Ovary (tissue), 9 donors: ENCODE measurements around the gene EIF5. TPM values are rescaled to one million over a fixed set of nuclear protein-coding genes. Genes with fewer than 3 reads are reported as not detected.

Source experiments
- DNase-seq, 5 donors: peaks; one replicate each; pipeline ENCODE4 v3.0.0-alpha.2; 2019 to 2020
- H3K27ac ChIP-seq, 2 donors: fragments of 200-600 bp; one replicate each; pipeline versions ENCODE4 v1.5.1 to v1.8.0; 2019 to 2022
- H3K27me3 ChIP-seq: fragments of 200-600 bp; one replicate; pipeline ENCODE4 v1.8.0; 2022
- H3K36me3 ChIP-seq: fragments of 200-600 bp; sonication (generic); one replicate; pipeline ENCODE4 v1.5.1; 2019
- H3K4me1 ChIP-seq: one replicate; pipeline ENCODE4 v1.8.1; 2013; ENCODE audit warnings: mild to moderate bottlenecking, moderate library complexity; ENCODE audit not compliant: insufficient read depth
- H3K4me3 ChIP-seq: fragments of 200-600 bp; sonication (generic); one replicate; pipeline ENCODE4 v1.5.1; 2017
- H3K9me3 ChIP-seq, 2 donors: fragments of 200-600 bp in 1 of 2; sonication (generic) in 1 of 2; one replicate each; pipeline versions ENCODE4 v1.5.1 to v1.8.1; 2013 to 2019; ENCODE audit warnings: mild to moderate bottlenecking in 1 of 2, moderate library complexity in 1 of 2
- CTCF ChIP-seq, 3 donors: fragments of 450-650 bp in 2 of 3; fragments of 200-600 bp in 1 of 3; IDR thresholded peaks; one replicate each; pipeline versions ENCODE4 v1.5.1 to v1.8.0; 2016 to 2022; ENCODE audit warnings: antibody characterized with exemption in 3 of 3, mild to moderate bottlenecking in 1 of 3
- EP300 ChIP-seq: sonication (generic); formaldehyde crosslinking; IDR thresholded peaks from one replicate; pipeline ENCODE4 v1.6.1; 2017; ENCODE audit warnings: antibody characterized with exemption
- POLR2A ChIP-seq: fragments of 450-650 bp; IDR thresholded peaks from one replicate; pipeline ENCODE4 v1.6.1; 2017; ENCODE audit warnings: antibody characterized with exemption, mild to moderate bottlenecking, moderate library complexity
- WGBS, 3 donors: extraction: QIAGEN DNeasy Blood & Tissue Kit in 1 of 3; methylation state at CpG; one replicate each; pipeline versions ENCODE4 v1.1.5 to v1.1.7; 2013 to 2017; 5-methylcytosine and 5-hydroxymethylcytosine counted together
- intact Hi-C, 4 donors: fragments of 100-400 bp; cut with DNase I; formaldehyde crosslinking; loops; one replicate each; pipeline versions ENCODE4 v1.11.0 to v1.15.1; 2022 to 2023
- polyA plus RNA-seq, 2 donors: library from polyadenylated mRNA; stranded (reverse); fragments of 200-250 nt in 1 of 2; fragments of 350-450 nt in 1 of 2; fragmentation: Illumina TruSeq in 1 of 2; extraction: RNeasy Lipid Tissue Mini Kit (QIAGEN cat#74804) in 1 of 2; gene quantifications; one replicate each; pipeline ENCODE4 v1.2.3, GENCODE V29; 2013 to 2014
- total RNA-seq, 7 donors: library from RNA; depleted of rRNA in 2 of 7; stranded (reverse); fragments of >200 nt in 2 of 7; fragmentation: NEBNext Ultra II Directional in 3 of 7; extraction: Animal tissue kit (Norgen Biotek cat#: 25700) in 3 of 7; gene quantifications; one replicate each; pipeline versions ENCODE4 v1.1.0 to v1.2.4, GENCODE V29; 2016 to 2023
- donor health status: DM: no; HTN: no; CAD: no; lungs with moderate emphysema.
- donor health status: DM: no; HTN: no; CAD: no.
- donor health status: Bipolar disorder and iron deficiency.
- donor health status: DM: yes; HTN: yes; CAD: no.
- donor health status: DM: no; HTN: no; CAD: no.
- donor health status: DM: yes; HTN: yes; CAD: no.

The EIF5 gene
- total and polyA plus RNA-seq, 9 donors = 73.0 to 169 (median 127) TPM

DNA sequence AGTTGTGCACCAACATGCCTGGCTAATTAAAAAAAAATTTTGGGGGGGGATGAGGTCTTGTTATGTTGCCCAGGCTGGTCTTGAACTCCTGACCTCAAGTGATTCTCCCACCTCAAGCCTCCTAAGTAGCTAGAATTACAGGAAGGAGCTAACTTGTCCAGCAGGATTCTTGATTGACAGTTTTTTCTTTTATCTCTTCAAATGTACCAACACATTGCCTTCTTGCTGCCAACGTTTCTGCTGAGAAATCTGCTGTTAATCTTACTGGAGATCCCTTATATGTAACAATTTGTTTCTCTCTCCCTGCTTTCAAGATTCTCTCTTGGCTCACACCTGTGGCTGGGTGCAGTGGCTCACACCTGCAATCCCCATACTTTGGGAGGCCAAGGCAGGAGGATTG lies 28.7 kb downstream of the EIF5 start:
- H3K36me3 ChIP-seq = no peaks in the 10 kb centered on the region
- H3K9me3 ChIP-seq = peaks cover 0 to 3% of the 10 kb centered on the region in 2 donors
- no peaks in the 10 kb centered on the region for H3K27me3 ChIP-seq
- H3K27ac ChIP-seq = no peak overlapping the region
- intact Hi-C loops = no loop called here
- H3K4me3 ChIP-seq = no peak overlapping the region
- H3K4me1 ChIP-seq = no peaks in the 10 kb centered on the region
- no peak for DNase-seq
- TF ChIP-seq CTCF (IDR thresholded peaks at IDR 0.05) (no peak), POLR2A (no peak), EP300 (no peak)
- WGBS, 3 donors = 65 to 70% (median 67%) methylated on average over 1 of the region's 1 CpG

- WGBS, 3 donors = 75 to 83% (median 79%) methylated on average over 6 of the region's 6 CpGs
- no peaks in the 10 kb centered on the region for H3K4me1 ChIP-seq
- H3K27me3 ChIP-seq = no peaks in the 10 kb centered on the region
- H3K4me3 ChIP-seq = no peak overlapping the region
- H3K36me3 ChIP-seq = no peaks in the 10 kb centered on the region
- DNase-seq = no peak
- no peak overlapping the region for H3K27ac ChIP-seq
- intact Hi-C loops = no loop called here
- no peak for TF ChIP-seq EP300
- no peak for TF ChIP-seq CTCF (IDR thresholded peaks at IDR 0.05)
- no peak for TF ChIP-seq POLR2A
- peaks cover 0 to 3% of the 10 kb centered on the region in 2 donors for H3K9me3 ChIP-seq
Measured at GRCh38 chr14:103366741-103367140, 32.7 kb downstream of the EIF5 start.

GRCh38 chr14:103367995-103368394 lies 34.0 kb downstream of the EIF5 start:
- no peak for DNase-seq
- Histone ChIP-seq H3K27ac (no peak overlapping the region), H3K36me3 (no peaks in the 10 kb centered on the region), H3K4me3 (no peak overlapping the region), H3K9me3 (no peaks in the 10 kb centered on the region), H3K4me1 (no peaks in the 10 kb centered on the region), H3K27me3 (no peaks in the 10 kb centered on the region)
- no peak for TF ChIP-seq EP300
- no peak for TF ChIP-seq POLR2A
- 81 to 91% (median 84%) methylated on average over 4 of the region's 4 CpGs for WGBS, 3 donors
- intact Hi-C loops = no loop called here

DNA sequence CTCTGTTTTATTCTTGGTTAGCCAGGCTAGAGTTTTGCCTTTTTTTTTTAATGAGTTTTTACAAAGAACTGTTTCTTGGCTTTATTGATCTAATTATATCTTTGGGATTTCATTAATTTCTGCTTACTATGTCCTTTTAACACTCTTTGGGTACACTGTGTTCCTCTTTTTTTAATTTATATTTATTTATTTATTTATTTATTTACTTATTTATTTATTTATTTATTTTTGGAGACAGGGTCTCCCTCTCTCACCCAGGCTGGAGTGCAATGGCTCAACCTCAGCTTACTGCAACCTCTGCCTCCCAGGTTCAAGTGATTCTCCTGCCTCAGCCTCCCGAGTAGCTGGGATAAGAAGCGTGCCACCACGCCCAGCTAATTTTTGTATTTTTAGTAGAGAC lies 36.0 kb downstream of the EIF5 start:
- 93 to 94% (median 93%) methylated on average over 3 of the region's 3 CpGs for WGBS, 3 donors
- intact Hi-C loops = no loop called here
- DNase-seq = no peak
- H3K27me3 ChIP-seq = no peaks in the 10 kb centered on the region
- no peak overlapping the region for H3K4me3 ChIP-seq
- no peak overlapping the region for H3K27ac ChIP-seq
- no peak for TF ChIP-seq CTCF (IDR thresholded peaks at IDR 0.05)
- TF ChIP-seq POLR2A = no peak
- no peak for TF ChIP-seq EP300
- no peaks in the 10 kb centered on the region for H3K4me1 ChIP-seq
- H3K9me3 ChIP-seq = no peaks in the 10 kb centered on the region
- no peaks in the 10 kb centered on the region for H3K36me3 ChIP-seq

DNA sequence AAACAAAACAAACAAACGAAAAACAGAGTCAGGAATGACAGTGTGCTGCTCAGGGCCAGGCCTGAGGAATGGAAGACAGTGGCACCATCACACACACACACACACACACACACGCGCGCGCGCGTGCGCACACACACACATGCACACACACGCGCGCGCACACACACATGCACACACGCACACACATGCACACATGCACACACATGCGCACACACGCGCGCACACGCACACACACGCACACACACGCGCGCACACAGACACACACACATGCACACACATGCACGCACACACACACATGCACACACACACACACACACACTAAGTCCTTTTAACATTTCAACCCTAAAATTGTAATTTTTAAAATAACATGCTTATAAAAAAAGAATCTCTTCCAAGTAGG lies 38.0 kb downstream of the EIF5 start:
- no peak for TF ChIP-seq POLR2A
- no peak for TF ChIP-seq CTCF (IDR thresholded peaks at IDR 0.05)
- TF ChIP-seq EP300 = no peak
- Histone ChIP-seq H3K36me3 (no peaks in the 10 kb centered on the region), H3K4me1 (no peaks in the 10 kb centered on the region), H3K27ac (no peak overlapping the region), H3K27me3 (no peaks in the 10 kb centered on the region), H3K4me3 (no peak overlapping the region), H3K9me3 (no peaks in the 10 kb centered on the region)
- DNase-seq = no peak
- 63 to 74% (median 67%) methylated on average over 16 to 23 of the region's 23 CpGs for WGBS, 3 donors
- intact Hi-C loops = no loop called here
